Measurements from ENCODE around the gene TMCO4. TPM values are rescaled to one million over a fixed set of nuclear protein-coding genes. Genes with fewer than 3 reads are reported as not detected.

Gene TMCO4
- total RNA-seq, 1 donor from 2014 or later: 28.7 TPM

GRCh38 chr1:19690342-19690741 lies 109.4 kb downstream of the TMCO4 start:
- Histone ChIP-seq H3K4me3 (no peak overlapping the region), H3K27me3 (no peaks in the 10 kb centered on the region), H3K36me3 (no peaks in the 10 kb centered on the region), H3K27ac (no peak overlapping the region), H3K9me3 (no peaks in the 10 kb centered on the region), H3K4me1 (no peaks in the 10 kb centered on the region)
- DNase-seq (ENCODE audit: extremely low spot score in 2 of 2): no peak
- no peak for TF ChIP-seq POLR2A (IDR thresholded peaks at IDR 0.05)
- no peak for TF ChIP-seq CTCF (IDR thresholded peaks at IDR 0.05)
- TF ChIP-seq POLR2AphosphoS5 (IDR thresholded peaks at IDR 0.05; ENCODE audit: insufficient read depth in 1 of 2, low read depth in 1 of 2): no peak
- intact Hi-C loops (cut with DNase I): no loop called here

- H3K4me1 ChIP-seq: no peaks in the 10 kb centered on the region
- no peaks in the 10 kb centered on the region for H3K36me3 ChIP-seq
- H3K9me3 ChIP-seq: no peaks in the 10 kb centered on the region
- H3K27me3 ChIP-seq: no peaks in the 10 kb centered on the region
- H3K27ac ChIP-seq: no peak overlapping the region
- intact Hi-C loops (cut with DNase I): no loop called here
- DNase-seq (ENCODE audit: extremely low spot score in 2 of 2): no peak
- no peak overlapping the region for H3K4me3 ChIP-seq
- TF ChIP-seq POLR2A (IDR thresholded peaks at IDR 0.05): no peak
- no peak for TF ChIP-seq POLR2AphosphoS5 (IDR thresholded peaks at IDR 0.05; ENCODE audit: insufficient read depth in 1 of 2, low read depth in 1 of 2)
- TF ChIP-seq CTCF (IDR thresholded peaks at IDR 0.05): no peak
These were observed 109.9 kb downstream of the TMCO4 start for GRCh38 chr1:19689856-19690255.

- Histone ChIP-seq H3K4me3 (no peak overlapping the region), H3K27me3 (no peaks in the 10 kb centered on the region), H3K36me3 (no peaks in the 10 kb centered on the region), H3K9me3 (no peaks in the 10 kb centered on the region), H3K4me1 (no peaks in the 10 kb centered on the region), H3K27ac (no peak overlapping the region)
- intact Hi-C loops (cut with DNase I): no loop called here
- TF ChIP-seq POLR2AphosphoS5 (IDR thresholded peaks at IDR 0.05; ENCODE audit: insufficient read depth in 1 of 2, low read depth in 1 of 2): no peak
- no peak for TF ChIP-seq CTCF (IDR thresholded peaks at IDR 0.05)
- TF ChIP-seq POLR2A (IDR thresholded peaks at IDR 0.05): no peak
- no peak for DNase-seq (ENCODE audit: extremely low spot score in 2 of 2)
These were observed 110.5 kb downstream of the TMCO4 start for GRCh38 chr1:19689085-19689757.

GRCh38 chr1:19688041-19688842 lies 111.5 kb downstream of the TMCO4 start:
- no peaks in the 10 kb centered on the region for H3K9me3 ChIP-seq
- no peaks in the 10 kb centered on the region for H3K4me1 ChIP-seq
- DNase-seq (ENCODE audit: extremely low spot score in 2 of 2): no peak
- no peaks in the 10 kb centered on the region for H3K36me3 ChIP-seq
- no peak overlapping the region for H3K4me3 ChIP-seq
- H3K27ac ChIP-seq: no peak overlapping the region
- intact Hi-C loops (cut with DNase I): no loop called here
- TF ChIP-seq CTCF (IDR thresholded peaks at IDR 0.05) (no peak), POLR2A (IDR thresholded peaks at IDR 0.05) (no peak), POLR2AphosphoS5 (IDR thresholded peaks at IDR 0.05; ENCODE audit: insufficient read depth in 1 of 2, low read depth in 1 of 2) (no peak)
- H3K27me3 ChIP-seq: no peaks in the 10 kb centered on the region

GRCh38 chr1:19687414-19687813 lies 112.3 kb downstream of the TMCO4 start:
- H3K36me3 ChIP-seq: no peaks in the 10 kb centered on the region
- H3K27me3 ChIP-seq: no peaks in the 10 kb centered on the region
- no peak for DNase-seq (ENCODE audit: extremely low spot score in 2 of 2)
- intact Hi-C loops (cut with DNase I): loop anchor here (2.0 kb wide), 1 partner anchor 45 kb away; no protein-coding TSS in a partner anchor
- TF ChIP-seq POLR2AphosphoS5 (IDR thresholded peaks at IDR 0.05; ENCODE audit: insufficient read depth in 1 of 2, low read depth in 1 of 2) (no peak), POLR2A (IDR thresholded peaks at IDR 0.05) (no peak), CTCF (IDR thresholded peaks at IDR 0.05) (no peak)
- H3K4me1 ChIP-seq: no peaks in the 10 kb centered on the region
- H3K27ac ChIP-seq: no peak overlapping the region
- H3K4me3 ChIP-seq: no peak overlapping the region
- no peaks in the 10 kb centered on the region for H3K9me3 ChIP-seq
